ENCODE results near the gene MAPK1.
"Not testable (repeated sequence)": the region's sequence is repeated elsewhere in the genome, so short reads cannot be mapped to it uniquely, and the experiment has no call there.

The MAPK1 gene

DNA sequence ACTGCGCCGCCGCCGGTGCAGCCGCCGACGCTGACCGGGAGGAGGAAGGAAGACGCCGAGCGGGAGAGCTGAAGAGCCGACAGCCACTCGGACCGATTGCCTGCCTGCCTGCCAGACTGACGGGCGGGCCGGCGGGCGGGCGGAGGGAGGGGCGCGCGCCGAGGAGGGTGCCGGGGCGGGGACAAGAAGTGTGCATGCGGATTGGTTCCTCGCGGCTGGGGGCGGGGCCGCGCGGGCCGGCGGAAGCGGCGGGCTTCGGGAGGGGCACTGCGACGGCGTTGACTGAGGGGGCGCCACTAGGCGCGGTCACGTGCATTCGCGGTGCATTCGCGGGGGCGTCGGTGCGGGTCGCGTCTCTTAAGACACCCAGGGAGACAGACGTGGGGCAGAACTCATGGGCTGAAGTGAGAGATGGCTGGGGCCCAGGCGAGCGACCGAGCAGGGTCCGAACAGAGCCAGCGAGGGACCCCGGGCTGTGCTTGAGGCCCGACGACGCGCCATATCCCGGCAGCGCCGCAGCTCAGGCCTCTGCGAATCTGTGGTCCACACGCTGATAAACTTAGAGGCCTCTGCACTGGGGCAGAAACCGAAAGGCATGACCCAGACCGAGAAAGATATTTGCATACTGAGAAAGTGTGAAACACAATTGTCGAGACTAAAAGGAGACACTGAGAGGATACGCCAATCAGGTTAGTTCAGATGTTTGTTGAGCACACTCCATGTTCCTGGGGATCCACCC, at the start of gene MAPK1:
Gene MAPK1, minus strand, starts transcription at position 118 of the 739 bp plus-strand sequence. CDS start 205 bp downstream, outside the sequence.
- peak; percentile 76 for TF ChIP-seq POLR2A (IDR thresholded peaks at IDR 0.05; ENCODE audit: low read depth, low read length)
- FAIRE-seq: no peak

GRCh38 chr22:21916309-21916918, 49.0 kb upstream of the MAPK1 start:
- no peak for TF ChIP-seq POLR2A (IDR thresholded peaks at IDR 0.05; ENCODE audit: low read depth, low read length)
- DNase-seq (ENCODE audit: insufficient read length, low spot score): no peak
- FAIRE-seq: no peak

More for the DNA sequence above, at the start of gene MAPK1:
- peak; percentile 74 for DNase-seq (ENCODE audit: insufficient read length, low spot score)

DNA sequence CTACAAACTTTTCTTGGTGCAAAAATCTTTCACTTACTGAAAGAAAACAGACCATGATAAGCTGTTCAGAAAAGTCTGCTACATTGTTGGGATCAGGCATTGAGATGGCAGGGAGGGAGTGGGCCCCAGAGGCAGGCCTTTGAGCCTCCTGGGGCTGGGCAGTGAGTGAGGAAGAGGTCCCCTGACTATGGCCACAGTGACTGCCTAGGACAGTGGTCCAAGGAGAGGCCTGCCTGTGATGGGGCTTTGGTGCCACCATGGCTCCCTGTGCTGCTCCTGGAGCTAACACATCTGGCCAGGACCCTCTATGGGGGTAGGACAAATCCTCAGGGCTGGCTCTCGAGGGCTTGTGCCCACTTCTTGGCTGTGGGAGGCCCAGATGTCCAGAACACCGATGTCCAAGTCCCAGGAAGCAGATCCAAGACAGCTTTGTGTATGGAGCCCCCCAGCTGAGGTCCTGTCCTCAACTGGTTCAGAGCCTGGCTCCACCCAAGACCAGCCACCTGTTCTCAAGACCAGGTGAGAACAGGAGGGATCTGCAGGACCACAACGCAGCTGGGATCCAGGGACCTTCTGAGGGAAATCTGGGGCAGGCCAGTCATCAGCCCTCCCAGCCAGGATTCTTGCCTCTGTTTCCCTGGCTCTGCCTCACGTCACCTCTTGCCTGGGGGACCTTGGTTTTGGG, 48.3 kb upstream of the MAPK1 start:
- DNase-seq (ENCODE audit: insufficient read length, low spot score) (no peak), FAIRE-seq (no peak)
- TF ChIP-seq POLR2A (IDR thresholded peaks at IDR 0.05; ENCODE audit: low read depth, low read length): no peak

DNA sequence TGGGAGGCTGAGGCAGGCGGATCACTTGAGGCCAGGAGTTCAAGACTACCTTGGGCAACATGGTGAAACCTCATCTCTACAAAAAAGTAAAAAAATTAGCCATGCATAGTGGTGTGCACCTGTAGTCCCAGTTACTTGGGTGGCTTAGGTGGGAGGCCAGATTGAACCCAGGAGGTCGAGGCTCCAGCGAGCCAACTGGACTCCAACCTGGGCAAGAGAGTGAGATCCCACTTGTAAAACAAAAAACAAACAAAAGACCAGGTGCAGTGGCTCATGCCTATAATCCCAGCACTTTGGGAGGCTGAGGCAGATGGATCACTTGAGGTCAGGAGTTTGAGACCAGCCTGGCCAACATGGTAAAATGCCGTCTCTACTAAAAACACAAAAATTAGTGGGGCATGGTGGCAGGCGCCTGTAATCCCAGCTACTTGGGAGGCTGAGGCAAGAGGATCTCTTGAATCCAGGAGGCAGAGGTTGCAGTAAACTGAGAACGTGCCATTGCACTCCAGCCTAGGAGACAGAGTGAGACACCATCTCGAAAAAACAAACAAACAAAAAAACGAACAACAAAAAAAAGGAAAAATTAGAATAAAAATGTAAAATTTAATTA, 46.7 kb upstream of the MAPK1 start:
- DNase-seq (ENCODE audit: insufficient read length, low spot score); FAIRE-seq: not testable (repeated sequence)

- not testable (repeated sequence) for FAIRE-seq
These were observed 42.9 kb upstream of the MAPK1 start for GRCh38 chr22:21910367-21910766.

GRCh38 chr22:21909871-21910270, 42.4 kb upstream of the MAPK1 start:
- no peak for TF ChIP-seq POLR2A (IDR thresholded peaks at IDR 0.05; ENCODE audit: low read depth, low read length)
- no peak for DNase-seq (ENCODE audit: insufficient read length, low spot score)
- FAIRE-seq: no peak

More at GRCh38 chr22:21910367-21910766, 42.9 kb upstream of the MAPK1 start:
- DNase-seq (ENCODE audit: insufficient read length, low spot score): not testable (repeated sequence)

- FAIRE-seq: no peak
- DNase-seq (ENCODE audit: insufficient read length, low spot score): no peak
- no peak for TF ChIP-seq POLR2A (IDR thresholded peaks at IDR 0.05; ENCODE audit: low read depth, low read length)
These were observed 40.4 kb upstream of the MAPK1 start for GRCh38 chr22:21907638-21908522.

DNA sequence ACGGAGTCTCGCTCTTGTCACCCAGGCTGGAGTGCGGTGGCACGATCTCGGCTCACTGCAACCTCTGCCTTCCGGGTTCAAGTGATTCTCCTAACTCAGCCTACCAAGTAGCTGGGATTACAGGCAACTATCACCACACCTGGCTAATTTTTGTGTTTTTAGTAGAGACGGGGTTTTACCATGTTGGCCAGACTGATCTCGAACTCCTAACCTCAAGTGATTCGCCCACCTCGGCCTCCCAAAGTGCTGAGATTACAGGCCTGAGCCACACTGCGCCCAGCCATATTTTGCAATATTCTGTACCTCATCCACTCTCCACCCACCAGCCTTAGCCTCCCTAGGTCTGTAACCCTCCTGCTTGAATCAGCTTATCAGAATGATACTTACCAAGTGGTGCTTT, 37.8 kb upstream of the MAPK1 start:
- FAIRE-seq; DNase-seq (ENCODE audit: insufficient read length, low spot score): not testable (repeated sequence)

DNA sequence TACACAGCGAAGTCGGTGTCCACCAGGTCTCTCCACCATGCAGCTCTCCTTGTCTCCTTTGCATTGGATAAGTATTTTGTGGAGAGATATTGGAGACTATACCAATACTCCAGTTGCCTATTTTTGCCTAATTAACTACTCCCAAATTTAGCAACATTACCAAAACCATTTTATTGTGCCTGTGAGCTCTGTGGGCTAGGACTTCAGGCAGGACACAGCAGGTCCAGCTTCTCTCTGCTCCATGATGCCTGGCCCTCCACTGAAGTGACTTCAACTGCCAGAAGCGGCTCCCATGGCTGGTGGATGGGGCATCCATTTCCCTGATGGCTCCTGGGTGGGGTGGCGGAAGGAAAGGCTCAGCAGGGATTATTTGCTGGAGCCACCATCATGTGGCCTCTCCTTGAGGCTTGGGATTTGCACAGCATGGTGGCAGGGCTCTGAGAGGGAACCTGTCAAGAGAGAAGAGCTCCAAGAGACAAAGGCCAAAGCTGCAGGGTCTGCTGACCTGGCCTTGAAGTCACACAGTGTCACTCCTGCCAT, 36.9 kb upstream of the MAPK1 start:
- DNase-seq (ENCODE audit: insufficient read length, low spot score) (no peak), FAIRE-seq (no peak)
- no peak for TF ChIP-seq POLR2A (IDR thresholded peaks at IDR 0.05; ENCODE audit: low read depth, low read length)

- no peak for TF ChIP-seq POLR2A (IDR thresholded peaks at IDR 0.05; ENCODE audit: low read depth, low read length)
- no peak for FAIRE-seq
- no peak for DNase-seq (ENCODE audit: insufficient read length, low spot score)
These were observed 35.8 kb upstream of the MAPK1 start for GRCh38 chr22:21903283-21903682.

DNA sequence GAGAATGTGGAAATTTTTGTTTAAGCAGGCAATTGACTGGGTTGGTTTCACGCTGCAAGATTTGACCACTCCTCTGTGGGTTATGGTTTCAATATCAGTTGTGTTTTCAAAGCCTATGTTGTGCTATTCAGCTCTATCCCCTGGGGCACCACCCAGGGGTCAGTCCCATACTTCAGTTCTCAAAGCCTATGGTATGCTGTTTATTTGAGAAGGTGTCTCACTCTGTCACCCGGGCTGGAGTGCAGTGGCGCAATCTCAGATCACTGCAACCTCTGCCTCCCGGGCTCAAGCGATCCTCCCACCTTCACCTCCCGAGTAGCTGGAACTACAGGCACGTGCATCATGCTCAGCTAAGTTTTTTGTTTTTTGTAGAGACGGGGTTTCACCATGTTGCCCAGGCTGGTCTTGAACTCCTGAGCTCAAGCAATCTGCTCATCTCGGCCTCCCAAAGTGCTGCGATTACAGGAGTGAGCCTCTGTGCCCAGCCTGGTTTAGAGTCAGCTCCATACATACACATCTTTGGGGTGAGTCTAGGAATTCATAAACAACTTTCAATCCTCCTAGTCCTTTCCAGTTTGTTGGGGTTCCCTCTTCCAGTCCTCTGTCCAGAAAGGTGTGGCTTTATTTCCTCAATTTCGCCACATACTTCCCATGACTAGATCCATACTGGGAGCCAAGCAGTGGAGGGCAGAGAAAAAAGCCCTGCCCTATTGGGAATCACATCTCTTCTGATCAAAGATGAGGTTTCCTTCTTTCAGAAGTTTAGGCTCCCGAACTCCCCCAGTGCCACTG, 35.0 kb upstream of the MAPK1 start:
- FAIRE-seq (no peak), DNase-seq (ENCODE audit: insufficient read length, low spot score) (no peak)
- no peak for TF ChIP-seq POLR2A (IDR thresholded peaks at IDR 0.05; ENCODE audit: low read depth, low read length)

DNA sequence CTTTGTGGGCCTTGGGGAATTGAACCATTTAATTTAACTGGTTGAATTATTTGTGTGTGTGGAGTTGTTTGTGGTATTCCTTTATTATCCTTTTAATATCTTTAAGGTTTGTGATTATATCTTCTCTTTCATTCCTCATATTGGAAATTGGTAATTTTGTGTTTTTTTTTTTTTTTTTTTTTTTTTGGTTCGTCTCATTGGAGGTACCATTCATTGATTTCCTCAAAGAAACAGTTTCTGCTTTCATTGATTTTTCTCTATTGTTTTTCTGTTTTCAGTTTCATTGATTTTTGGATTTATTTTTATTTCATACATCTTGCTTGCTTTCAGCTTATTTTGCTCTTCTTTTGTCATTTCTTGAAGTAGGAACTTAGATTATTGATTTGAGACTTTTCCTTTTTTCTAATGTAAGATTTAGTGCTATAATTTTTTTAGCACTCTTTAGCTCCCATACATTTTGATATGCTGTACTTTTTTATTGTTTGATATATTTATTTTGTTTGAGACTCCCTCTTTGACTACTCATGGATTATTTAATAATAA, 31.0 kb upstream of the MAPK1 start:
- no peak for TF ChIP-seq POLR2A (IDR thresholded peaks at IDR 0.05; ENCODE audit: low read depth, low read length)
- no peak for FAIRE-seq
- DNase-seq (ENCODE audit: insufficient read length, low spot score): no peak

Measured in H54 (cell line).